ENCODE data around the gene LRRC75A.

- TF ChIP-seq, protein P1, sequence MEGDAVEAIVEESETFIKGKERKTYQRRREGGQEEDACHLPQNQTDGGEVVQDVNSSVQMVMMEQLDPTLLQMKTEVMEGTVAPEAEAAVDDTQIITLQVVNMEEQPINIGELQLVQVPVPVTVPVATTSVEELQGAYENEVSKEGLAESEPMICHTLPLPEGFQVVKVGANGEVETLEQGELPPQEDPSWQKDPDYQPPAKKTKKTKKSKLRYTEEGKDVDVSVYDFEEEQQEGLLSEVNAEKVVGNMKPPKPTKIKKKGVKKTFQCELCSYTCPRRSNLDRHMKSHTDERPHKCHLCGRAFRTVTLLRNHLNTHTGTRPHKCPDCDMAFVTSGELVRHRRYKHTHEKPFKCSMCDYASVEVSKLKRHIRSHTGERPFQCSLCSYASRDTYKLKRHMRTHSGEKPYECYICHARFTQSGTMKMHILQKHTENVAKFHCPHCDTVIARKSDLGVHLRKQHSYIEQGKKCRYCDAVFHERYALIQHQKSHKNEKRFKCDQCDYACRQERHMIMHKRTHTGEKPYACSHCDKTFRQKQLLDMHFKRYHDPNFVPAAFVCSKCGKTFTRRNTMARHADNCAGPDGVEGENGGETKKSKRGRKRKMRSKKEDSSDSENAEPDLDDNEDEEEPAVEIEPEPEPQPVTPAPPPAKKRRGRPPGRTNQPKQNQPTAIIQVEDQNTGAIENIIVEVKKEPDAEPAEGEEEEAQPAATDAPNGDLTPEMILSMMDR (IDR thresholded peaks at IDR 0.05): no peak
- TF ChIP-seq EZH2 (IDR thresholded peaks at IDR 0.05; ENCODE audit: borderline replicate concordance, insufficient read depth, low read depth, low read length, poor library complexity, severe bottlenecking): no peak
Observed at GRCh38 chr17:16438557-16439302, 53.3 kb downstream of the LRRC75A start.

Measured in B cell (primary cell).